ENCODE measurements around the gene DDB1.

GRCh38 chr11:61377461-61378160 is 44.7 kb upstream of the DDB1 start:
- TF ChIP-seq CTCF (IDR thresholded peaks at IDR 0.05) (no peak), POLR2A (IDR thresholded peaks at IDR 0.05) (no peak), POLR2AphosphoS5 (IDR thresholded peaks at IDR 0.05) (no peak), EP300 (IDR thresholded peaks at IDR 0.05) (no peak)

Data from gastroesophageal sphincter (tissue), 3 donors.